Body of pancreas (tissue), 4 donors: ENCODE results near the gene LEF1.

Experiments used
- CTCF ChIP-seq, 7 experiments: fragments of 450-650 bp in 4 of 7; fragments of 200-600 bp in 3 of 7; sonication (generic) in 3 of 7; IDR thresholded peaks; one replicate each; pipeline ENCODE4 v1.5.1; 2016 to 2019; ENCODE audit warnings: antibody characterized with exemption in 7 of 7
- POLR2A ChIP-seq, 3 donors: fragments of 450-650 bp; IDR thresholded peaks; one replicate each; pipeline ENCODE4 v1.6.1; 2016; ENCODE audit warnings: antibody characterized with exemption in 3 of 3, mild to moderate bottlenecking in 2 of 3

GRCh38 chr4:108148316-108148715, 20.4 kb downstream of the LEF1 start:
- no peak for TF ChIP-seq CTCF (IDR thresholded peaks at IDR 0.05)
- TF ChIP-seq POLR2A (IDR thresholded peaks at IDR 0.05), result no peak
